Omental fat pad (tissue), 4 donors: ENCODE results near the gene GNB4. TPM values are rescaled to one million over a fixed set of nuclear protein-coding genes. Genes with fewer than 3 reads are reported as not detected.

Experiments used
- ATAC-seq: fragments of 150-250 bp; one replicate; pipeline ENCODE4 v1.9.1; 2016; ENCODE audit warnings: mild to moderate bottlenecking, moderate library complexity; ENCODE audit not compliant: low FRiP score
- DNase-seq: peaks from one replicate; pipeline ENCODE4 v3.0.0-alpha.2; 2019; ENCODE audit warnings: low spot score
- CTCF ChIP-seq, 3 donors: fragments of 450-650 bp; IDR thresholded peaks; one replicate each; pipeline ENCODE4 v1.5.1; 2016 to 2017; ENCODE audit warnings: antibody characterized with exemption in 3 of 3, mild to moderate bottlenecking in 3 of 3, moderate library complexity in 2 of 3
- total RNA-seq, 4 donors: library from RNA; depleted of rRNA; stranded (reverse); fragments of >200 nt; gene quantifications; one replicate each; pipeline ENCODE4 v1.1.0, GENCODE V29; 2016

The GNB4 gene
- total RNA-seq, 4 donors from 2014 or later = 16.9 to 42.9 (median 35.1) TPM

- ATAC-seq (no peak), DNase-seq (no peak)
- TF ChIP-seq CTCF (IDR thresholded peaks at IDR 0.05) = no peak
Measured at GRCh38 chr3:179453967-179454366, 2.7 kb upstream of the GNB4 start.

GRCh38 chr3:179452872-179453271 is 1.6 kb upstream of the GNB4 start:
- DNase-seq = no peak
- no peak for TF ChIP-seq CTCF (IDR thresholded peaks at IDR 0.05)
- ATAC-seq = no peak

- DNase-seq (no peak), ATAC-seq (no peak)
- TF ChIP-seq CTCF (IDR thresholded peaks at IDR 0.05) = no peak
Measured at GRCh38 chr3:179452176-179452564, 900 bp upstream of the GNB4 start.

- no peak for TF ChIP-seq CTCF (IDR thresholded peaks at IDR 0.05)
- DNase-seq = no peak
Measured at GRCh38 chr3:179450901-179451264, 387 bp downstream of the GNB4 start.

DNA sequence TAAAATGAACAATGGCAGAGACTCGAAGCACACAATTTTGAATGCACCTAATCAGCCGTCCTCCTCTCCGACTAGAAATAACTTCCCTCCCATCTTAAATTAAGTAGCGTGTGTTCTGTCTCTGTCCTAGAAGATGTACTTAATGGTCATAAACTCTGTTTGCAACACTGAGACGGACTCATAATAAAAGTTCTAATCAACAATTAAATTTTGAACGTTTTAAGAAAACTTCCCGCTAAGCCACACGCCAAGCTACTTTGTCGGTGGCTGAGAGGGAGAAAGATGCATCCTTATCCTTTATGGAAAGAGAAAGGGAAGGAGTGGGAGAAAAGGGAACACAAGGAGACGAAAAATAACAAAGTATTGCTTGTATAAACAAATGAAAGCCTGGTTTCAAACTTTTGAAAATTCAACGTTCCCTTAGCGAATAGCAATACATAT is 989 bp downstream of the GNB4 start:
- ATAC-seq = no peak
- DNase-seq = no peak
- TF ChIP-seq CTCF (IDR thresholded peaks at IDR 0.05) = no peak

More at GRCh38 chr3:179450901-179451264, 387 bp downstream of the GNB4 start:
- peak; percentile 81 for ATAC-seq

DNA sequence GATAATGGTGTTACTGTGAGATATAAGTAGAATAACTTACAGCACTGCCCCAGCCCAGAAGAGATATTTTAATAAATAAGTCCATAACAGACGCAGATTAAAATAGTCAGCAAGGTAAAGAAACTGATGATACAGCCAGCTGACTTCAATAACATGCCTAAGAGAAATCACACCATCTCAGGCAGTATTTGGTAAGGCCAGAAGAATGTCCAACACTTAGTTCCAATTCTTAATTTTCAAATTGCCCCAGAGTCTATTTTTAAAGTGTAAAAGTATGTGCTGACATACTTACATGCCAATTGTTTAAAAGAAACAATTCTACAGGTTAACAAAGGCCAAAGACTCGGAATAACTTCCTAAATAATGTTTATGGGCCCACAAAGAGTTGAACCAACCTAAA is 1.6 kb downstream of the GNB4 start:
- DNase-seq (no peak), ATAC-seq (no peak)
- no peak for TF ChIP-seq CTCF (IDR thresholded peaks at IDR 0.05)

DNA sequence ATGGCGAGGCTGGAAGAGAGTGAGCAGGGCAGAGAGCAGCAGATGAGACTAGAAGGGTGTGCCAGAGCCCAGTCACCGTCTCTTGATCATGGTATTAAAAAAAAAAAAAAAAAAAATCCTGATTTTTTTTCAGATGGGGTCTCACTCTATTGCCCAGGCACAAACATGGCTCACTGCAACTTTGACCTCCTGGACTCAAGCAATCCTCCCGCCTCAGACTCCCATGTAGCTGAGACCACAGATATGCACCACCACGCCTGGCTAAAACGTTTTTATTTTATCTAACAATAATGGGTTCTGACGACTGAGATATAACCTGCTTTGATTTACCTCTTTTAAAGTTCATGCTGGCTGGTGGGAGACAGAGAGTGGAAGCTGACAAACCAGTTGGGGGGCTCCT is 4.0 kb downstream of the GNB4 start:
- no peak for TF ChIP-seq CTCF (IDR thresholded peaks at IDR 0.05)
- no peak for ATAC-seq
- no peak for DNase-seq
